ENCODE measurements around the gene GNB4.
A peak's percentile ranks its signal among the peaks of the same experiment; 100 is the strongest.

The GNB4 gene

GRCh38 chr3:179451265-179452175 is at the start of gene GNB4:
Gene GNB4 (minus strand): TSS chr3:179451470. CDS start chr3:179426200, 25,270 bp downstream.
- peaks cover 9 to 13% of the 10 kb centered on the region in 2 donors for H3K36me3 Mint-ChIP-seq
- DNase-seq (peak; percentile 78), ATAC-seq (replicated peaks) (peak; percentile 91 to 93)
- H3K27ac Mint-ChIP-seq, result peak within 1 kb of the TSS; percentile 97
- H3K9me3 Mint-ChIP-seq, result no peaks in the 10 kb centered on the region
- peak within 1 kb of the TSS; percentile 89 to 92 for H3K4me3 Mint-ChIP-seq
- H3K27me3 Mint-ChIP-seq, result no peaks in the 10 kb centered on the region
- peaks cover 32 to 38% of the 10 kb centered on the region in 2 donors for H3K4me1 Mint-ChIP-seq

GRCh38 chr3:179495483-179495882 is 44.2 kb upstream of the GNB4 start:
- Mint-ChIP-seq H3K4me3 (no peak overlapping the region), H3K9me3 (peaks cover 42 to 51% of the 10 kb centered on the region in 2 donors), H3K36me3 (peaks cover 13 to 17% of the 10 kb centered on the region in 2 donors), H3K27me3 (peaks cover 3 to 6% of the 10 kb centered on the region in 2 donors), H3K27ac (no peak overlapping the region), H3K4me1 (no peaks in the 10 kb centered on the region)
- no peak for ATAC-seq (replicated peaks)
- DNase-seq, result no peak

GRCh38 chr3:179493260-179493659 is 42.0 kb upstream of the GNB4 start:
- Mint-ChIP-seq H3K36me3 (peaks cover 13 to 17% of the 10 kb centered on the region in 2 donors), H3K9me3 (peaks cover 44 to 52% of the 10 kb centered on the region in 2 donors), H3K27ac (no peak overlapping the region), H3K4me3 (no peak overlapping the region), H3K4me1 (no peaks in the 10 kb centered on the region), H3K27me3 (peaks cover 3 to 15% of the 10 kb centered on the region in 2 donors)
- no peak for DNase-seq
- no peak for ATAC-seq (replicated peaks)

- Mint-ChIP-seq H3K4me3 (no peak overlapping the region), H3K9me3 (peaks cover 18 to 22% of the 10 kb centered on the region in 2 donors), H3K4me1 (no peaks in the 10 kb centered on the region), H3K27me3 (peaks cover 3 to 12% of the 10 kb centered on the region in 2 donors), H3K27ac (no peak overlapping the region), H3K36me3 (peaks cover 2 to 9% of the 10 kb centered on the region in 2 donors)
- DNase-seq (no peak), ATAC-seq (replicated peaks) (no peak)
These were observed 36.9 kb upstream of the GNB4 start for GRCh38 chr3:179488213-179488612.

- ATAC-seq (replicated peaks) (no peak), DNase-seq (no peak)
- no peaks in the 10 kb centered on the region for H3K4me1 Mint-ChIP-seq
- H3K36me3 Mint-ChIP-seq, result peaks cover 2 to 4% of the 10 kb centered on the region in 2 donors
- H3K4me3 Mint-ChIP-seq, result no peak overlapping the region
- no peak overlapping the region for H3K27ac Mint-ChIP-seq
- peaks cover 12 to 16% of the 10 kb centered on the region in 2 donors for H3K9me3 Mint-ChIP-seq
- peaks cover 3 to 12% of the 10 kb centered on the region in 2 donors for H3K27me3 Mint-ChIP-seq
These were observed 35.5 kb upstream of the GNB4 start for GRCh38 chr3:179486806-179487205.

- H3K4me1 Mint-ChIP-seq, result no peaks in the 10 kb centered on the region
- no peak for DNase-seq
- no peaks in the 10 kb centered on the region for H3K27me3 Mint-ChIP-seq
- H3K9me3 Mint-ChIP-seq, result no peaks in the 10 kb centered on the region
- H3K36me3 Mint-ChIP-seq, result no peaks in the 10 kb centered on the region
- ATAC-seq (replicated peaks), result no peak
- H3K27ac Mint-ChIP-seq, result no peak overlapping the region
- no peak overlapping the region for H3K4me3 Mint-ChIP-seq
These were observed 31.6 kb upstream of the GNB4 start for GRCh38 chr3:179482857-179483256.

GRCh38 chr3:179476215-179476614 is 24.9 kb upstream of the GNB4 start:
- Mint-ChIP-seq H3K36me3 (no peaks in the 10 kb centered on the region), H3K9me3 (no peaks in the 10 kb centered on the region), H3K4me3 (no peak overlapping the region), H3K27ac (no peak overlapping the region), H3K4me1 (peaks cover 7 to 15% of the 10 kb centered on the region in 2 donors), H3K27me3 (no peaks in the 10 kb centered on the region)
- ATAC-seq (replicated peaks) (no peak), DNase-seq (no peak)

- Mint-ChIP-seq H3K27me3 (no peaks in the 10 kb centered on the region), H3K4me1 (peaks cover 7 to 15% of the 10 kb centered on the region in 2 donors), H3K27ac (no peak overlapping the region)
These were observed 23.2 kb upstream of the GNB4 start for GRCh38 chr3:179474480-179474879.

GRCh38 chr3:179473565-179473964 is 22.3 kb upstream of the GNB4 start:
- Mint-ChIP-seq H3K36me3 (no peaks in the 10 kb centered on the region), H3K4me1 (peaks cover 7 to 15% of the 10 kb centered on the region in 2 donors), H3K27me3 (no peaks in the 10 kb centered on the region), H3K9me3 (no peaks in the 10 kb centered on the region), H3K4me3 (peak overlapping the region in 1 of 2 donors; percentile 17), H3K27ac (no peak overlapping the region)
- ATAC-seq (replicated peaks), result peak; percentile 72 to 76
- no peak for DNase-seq

More at GRCh38 chr3:179474480-179474879, 23.2 kb upstream of the GNB4 start:
- no peak for DNase-seq
- Mint-ChIP-seq H3K36me3 (no peaks in the 10 kb centered on the region), H3K4me3 (no peak overlapping the region), H3K9me3 (no peaks in the 10 kb centered on the region)
- ATAC-seq (replicated peaks), result no peak

- peak; percentile 9 for DNase-seq
- Mint-ChIP-seq H3K27ac (peak overlapping the region; percentile 53), H3K27me3 (no peaks in the 10 kb centered on the region), H3K36me3 (no peaks in the 10 kb centered on the region), H3K4me1 (peaks cover 12 to 21% of the 10 kb centered on the region in 2 donors), H3K4me3 (peak overlapping the region; percentile 69 to 70), H3K9me3 (no peaks in the 10 kb centered on the region)
- ATAC-seq (replicated peaks), result peak; percentile 84 to 86
These were observed 13.2 kb upstream of the GNB4 start for GRCh38 chr3:179464323-179465092.

- ATAC-seq (replicated peaks) (no peak), DNase-seq (no peak)
- Mint-ChIP-seq H3K4me3 (no peak overlapping the region), H3K4me1 (peaks cover 12 to 21% of the 10 kb centered on the region in 2 donors), H3K9me3 (no peaks in the 10 kb centered on the region), H3K36me3 (no peaks in the 10 kb centered on the region), H3K27me3 (no peaks in the 10 kb centered on the region), H3K27ac (no peak overlapping the region)
These were observed 12.0 kb upstream of the GNB4 start for GRCh38 chr3:179463319-179463718.

GRCh38 chr3:179460260-179460659 is 9.0 kb upstream of the GNB4 start:
- no peaks in the 10 kb centered on the region for H3K9me3 Mint-ChIP-seq
- H3K36me3 Mint-ChIP-seq, result no peaks in the 10 kb centered on the region
- DNase-seq, result no peak
- H3K4me3 Mint-ChIP-seq, result no peak overlapping the region
- H3K27me3 Mint-ChIP-seq, result no peaks in the 10 kb centered on the region
- ATAC-seq (replicated peaks), result peak; percentile 55 to 58
- peaks cover 12 to 21% of the 10 kb centered on the region in 2 donors for H3K4me1 Mint-ChIP-seq
- H3K27ac Mint-ChIP-seq, result no peak overlapping the region

GRCh38 chr3:179455954-179456353 is 4.7 kb upstream of the GNB4 start:
- no peaks in the 10 kb centered on the region for H3K27me3 Mint-ChIP-seq
- H3K4me1 Mint-ChIP-seq, result peaks cover 11 to 14% of the 10 kb centered on the region in 2 donors
- ATAC-seq (replicated peaks) (no peak), DNase-seq (no peak)
- H3K27ac Mint-ChIP-seq, result no peak overlapping the region
- H3K36me3 Mint-ChIP-seq, result no peaks in the 10 kb centered on the region
- no peak overlapping the region for H3K4me3 Mint-ChIP-seq
- no peaks in the 10 kb centered on the region for H3K9me3 Mint-ChIP-seq

GRCh38 chr3:179454887-179455286 is 3.6 kb upstream of the GNB4 start:
- Mint-ChIP-seq H3K36me3 (no peaks in the 10 kb centered on the region), H3K27ac (no peak overlapping the region), H3K4me1 (peaks cover 12 to 13% of the 10 kb centered on the region in 2 donors), H3K27me3 (no peaks in the 10 kb centered on the region), H3K4me3 (no peak overlapping the region), H3K9me3 (no peaks in the 10 kb centered on the region)
- ATAC-seq (replicated peaks), result no peak
- no peak for DNase-seq
